Thyroid gland (tissue), 4 donors: ENCODE data around the gene LRFN4.

ENCODE experiments used
- POLR2A ChIP-seq, 2 donors: fragments of 450-650 bp; IDR thresholded peaks; one replicate each; pipeline ENCODE4 v1.6.1; 2017; ENCODE audit warnings: antibody characterized with exemption in 2 of 2, mild to moderate bottlenecking in 2 of 2, moderate library complexity in 1 of 2
- TF ChIP-seq, protein P1 (sequence below), 6 experiments: fragments of 200-600 bp in 3 of 6; fragments of 450-650 bp in 3 of 6; sonication (generic) in 3 of 6; IDR thresholded peaks; one replicate each; pipeline ENCODE4 v1.5.1; 2016 to 2019; ENCODE audit warnings: antibody characterized with exemption in 6 of 6, mild to moderate bottlenecking in 2 of 6, inconsistent platforms in 1 of 6, moderate library complexity in 1 of 6

DNA sequence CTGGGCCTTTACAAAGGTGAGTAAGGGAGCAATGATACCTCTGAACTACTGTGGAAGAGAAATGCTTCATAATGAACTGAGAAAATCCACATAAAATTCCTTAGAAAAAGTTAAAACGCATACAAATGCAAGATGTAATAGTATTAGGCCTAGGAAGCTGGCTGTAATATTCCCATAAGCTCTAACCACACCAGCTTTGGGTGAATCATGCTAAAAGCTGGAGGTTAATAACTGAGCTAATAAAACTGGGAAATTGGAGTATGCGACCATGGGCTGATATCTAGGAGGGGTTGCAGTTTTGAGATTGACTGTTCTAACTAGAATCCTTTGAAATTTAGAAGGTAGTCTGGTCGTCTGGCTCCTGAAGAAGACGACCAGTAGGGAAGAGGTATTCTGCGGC is 42.2 kb upstream of the LRFN4 start:
- TF ChIP-seq, protein P1, sequence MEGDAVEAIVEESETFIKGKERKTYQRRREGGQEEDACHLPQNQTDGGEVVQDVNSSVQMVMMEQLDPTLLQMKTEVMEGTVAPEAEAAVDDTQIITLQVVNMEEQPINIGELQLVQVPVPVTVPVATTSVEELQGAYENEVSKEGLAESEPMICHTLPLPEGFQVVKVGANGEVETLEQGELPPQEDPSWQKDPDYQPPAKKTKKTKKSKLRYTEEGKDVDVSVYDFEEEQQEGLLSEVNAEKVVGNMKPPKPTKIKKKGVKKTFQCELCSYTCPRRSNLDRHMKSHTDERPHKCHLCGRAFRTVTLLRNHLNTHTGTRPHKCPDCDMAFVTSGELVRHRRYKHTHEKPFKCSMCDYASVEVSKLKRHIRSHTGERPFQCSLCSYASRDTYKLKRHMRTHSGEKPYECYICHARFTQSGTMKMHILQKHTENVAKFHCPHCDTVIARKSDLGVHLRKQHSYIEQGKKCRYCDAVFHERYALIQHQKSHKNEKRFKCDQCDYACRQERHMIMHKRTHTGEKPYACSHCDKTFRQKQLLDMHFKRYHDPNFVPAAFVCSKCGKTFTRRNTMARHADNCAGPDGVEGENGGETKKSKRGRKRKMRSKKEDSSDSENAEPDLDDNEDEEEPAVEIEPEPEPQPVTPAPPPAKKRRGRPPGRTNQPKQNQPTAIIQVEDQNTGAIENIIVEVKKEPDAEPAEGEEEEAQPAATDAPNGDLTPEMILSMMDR (IDR thresholded peaks at IDR 0.05), result no peak
- no peak for TF ChIP-seq POLR2A (IDR thresholded peaks at IDR 0.05)
